SK-MEL-5 (cell line): ENCODE results near the gene DIAPH2. TPM values are rescaled to one million over a fixed set of nuclear protein-coding genes. Genes with fewer than 3 reads are reported as not detected.
"Not testable (repeated sequence)": the region's sequence is repeated elsewhere in the genome, so short reads cannot be mapped to it uniquely, and the experiment has no call there.

ENCODE experiments used
- DNase-seq: peaks from one replicate; pipeline ENCODE4 v3.0.0-alpha.2; 2016; ENCODE audit warnings: low read depth, low spot score
- in situ Hi-C: cut with HindIII; loops from 2 replicates; pipeline ENCODE4 v1.10.0; 2016; ENCODE audit warnings: low sequenced_read_pairs, high pct_unique_total_duplicates, low pct_unique_long_range_greater_than_20kb
- total RNA-seq: library from RNA; depleted of rRNA; stranded (reverse); fragments of >200 nt; shearing (Covaris generic); gene quantifications from 2 replicates; pipeline ENCODE4 v1.2.3, GENCODE V29; 2014

Gene DIAPH2
- total RNA-seq, 1 experiment from 2014 or later, result 21.8 TPM

DNA sequence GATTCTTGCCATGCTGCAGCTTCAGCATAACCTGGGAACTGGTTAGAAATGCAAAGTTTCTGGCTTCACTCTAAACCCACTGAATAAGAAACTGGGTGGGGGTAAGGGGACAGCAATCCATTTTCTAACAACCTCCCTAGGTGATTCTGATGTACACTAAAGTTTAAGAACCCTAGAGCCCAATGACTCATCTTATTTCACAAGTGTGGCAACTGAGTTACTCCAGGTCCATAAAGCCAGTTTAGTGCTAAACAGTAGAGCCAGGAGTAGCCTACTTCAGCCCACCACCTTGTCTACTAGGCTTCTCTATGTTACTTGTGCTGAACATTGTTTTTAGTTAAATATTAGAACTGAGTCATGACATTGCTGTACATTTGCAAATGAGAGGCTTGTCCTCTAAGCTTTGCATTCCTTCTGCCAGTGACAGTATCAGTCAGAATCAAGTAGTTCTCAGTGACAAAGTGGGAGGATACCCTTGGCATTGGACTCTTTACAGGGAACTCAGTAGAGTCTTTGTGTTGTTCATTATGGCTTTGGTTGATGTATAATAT lies 717.0 kb downstream of the DIAPH2 start:
- in situ Hi-C loops, result no loop called here
- DNase-seq, result no peak

GRCh38 chrX:97402333-97402732 lies 717.7 kb downstream of the DIAPH2 start:
- DNase-seq, result no peak
- in situ Hi-C loops, result no loop called here

DNA sequence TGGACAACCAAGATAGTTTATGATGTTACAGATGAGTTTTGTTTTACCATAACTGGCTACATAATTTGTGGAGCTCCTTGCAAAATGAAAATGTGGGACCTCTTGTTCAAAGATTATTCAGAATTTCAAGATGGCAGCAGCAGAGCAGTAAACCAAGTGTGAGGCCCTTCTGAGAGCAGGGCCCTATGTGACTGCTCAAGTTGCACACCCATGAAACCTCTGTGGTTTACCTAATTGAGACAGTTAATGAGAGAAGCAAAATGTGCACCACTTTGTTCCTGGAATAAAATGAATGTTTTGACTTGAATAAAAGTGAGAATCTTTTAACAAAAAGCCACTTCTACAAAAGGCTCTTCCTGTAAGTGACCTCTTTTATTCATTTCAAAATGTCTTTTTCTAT lies 718.3 kb downstream of the DIAPH2 start:
- in situ Hi-C loops, result no loop called here
- DNase-seq, result no peak

GRCh38 chrX:97405031-97405660 lies 720.5 kb downstream of the DIAPH2 start:
- no peak for DNase-seq
- in situ Hi-C loops, result no loop called here

- DNase-seq, in situ Hi-C loops: not testable (repeated sequence)
Observed at GRCh38 chrX:97409632-97410415, 725.2 kb downstream of the DIAPH2 start.

DNA sequence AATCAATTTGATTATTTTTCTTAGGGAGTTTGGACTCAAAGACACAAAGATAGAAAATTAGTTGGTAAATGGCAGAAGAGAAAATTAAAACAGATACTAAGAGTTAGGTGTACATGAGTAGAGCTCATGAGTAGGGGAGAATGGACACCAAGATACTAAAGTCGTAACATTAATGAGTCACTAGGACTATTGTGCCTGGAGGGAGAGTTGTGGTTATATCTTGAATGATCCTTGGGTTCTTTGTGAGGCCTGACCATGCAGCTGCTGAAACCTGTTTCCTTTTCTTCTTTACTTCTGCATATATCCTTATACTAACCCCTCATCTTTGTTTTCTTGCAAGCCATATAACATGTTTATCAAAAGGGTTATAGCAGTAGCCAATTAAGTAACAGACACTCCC lies 731.8 kb downstream of the DIAPH2 start:
- DNase-seq, result peak; percentile 5
- in situ Hi-C loops, result no loop called here

DNA sequence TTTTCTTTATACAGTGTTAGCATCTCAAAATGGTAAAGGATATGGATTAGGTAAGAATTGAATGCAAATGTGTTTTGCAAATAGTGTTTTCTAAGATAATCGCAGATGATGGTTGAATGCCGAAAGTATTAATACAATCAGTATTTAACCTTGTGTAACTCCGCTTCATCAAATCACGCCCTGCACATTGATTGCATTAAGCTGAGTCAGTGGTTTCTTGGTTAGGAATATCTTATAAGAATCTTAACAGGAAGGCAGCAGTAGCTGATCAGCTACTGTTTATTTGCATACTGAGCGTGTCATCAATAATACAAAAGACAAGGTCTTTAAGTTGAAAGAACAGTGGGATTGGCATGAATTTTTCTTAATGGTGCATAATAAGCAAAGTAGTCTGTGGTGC lies 744.5 kb downstream of the DIAPH2 start:
- in situ Hi-C loops, result no loop called here
- DNase-seq, result no peak

DNA sequence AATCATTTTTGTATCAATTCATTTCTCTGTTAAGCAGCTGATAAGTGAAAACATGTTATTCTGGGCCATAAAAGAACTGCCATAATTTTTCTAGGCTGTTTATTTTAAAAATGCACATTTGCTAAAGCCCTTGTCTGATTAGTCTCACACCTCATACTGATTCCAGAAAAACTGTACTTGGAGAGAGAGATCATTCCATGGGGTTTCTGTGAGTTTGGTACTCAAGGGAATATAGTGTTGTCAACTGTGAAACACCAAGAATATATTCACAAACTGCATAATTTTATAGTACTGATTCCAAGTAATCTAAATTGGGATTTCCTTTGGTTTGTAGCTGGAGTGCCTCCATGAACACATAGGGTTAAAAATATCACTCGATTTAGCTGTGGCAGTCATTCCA lies 746.6 kb downstream of the DIAPH2 start:
- in situ Hi-C loops, result no loop called here
- DNase-seq, result no peak

GRCh38 chrX:97446298-97446882 lies 761.7 kb downstream of the DIAPH2 start:
- in situ Hi-C loops, result no loop called here
- DNase-seq, result peak; percentile 17

- in situ Hi-C loops, result no loop called here
Observed at GRCh38 chrX:97447306-97447705, 762.7 kb downstream of the DIAPH2 start.

DNA sequence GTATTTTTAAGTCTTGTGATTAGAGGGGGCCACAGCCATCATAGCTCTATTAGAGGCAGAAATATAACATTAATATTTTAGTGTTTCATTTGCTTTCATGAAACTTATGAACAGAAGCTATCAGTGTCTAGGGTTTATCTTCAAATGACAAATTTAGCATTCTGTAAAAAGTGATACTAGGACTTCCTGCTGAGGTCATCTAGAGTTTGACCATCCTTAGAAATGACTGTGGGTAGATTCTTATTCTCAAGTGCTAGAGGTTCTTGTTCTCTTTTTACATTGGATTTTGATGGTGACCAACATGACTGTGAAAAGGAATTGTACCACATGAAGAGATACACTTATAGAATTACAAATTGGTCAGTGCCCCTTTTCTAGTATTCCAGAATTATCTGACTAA lies 767.6 kb downstream of the DIAPH2 start:
- in situ Hi-C loops, result no loop called here
- DNase-seq, result no peak

More at GRCh38 chrX:97447306-97447705, 762.7 kb downstream of the DIAPH2 start:
- DNase-seq, result no peak

DNA sequence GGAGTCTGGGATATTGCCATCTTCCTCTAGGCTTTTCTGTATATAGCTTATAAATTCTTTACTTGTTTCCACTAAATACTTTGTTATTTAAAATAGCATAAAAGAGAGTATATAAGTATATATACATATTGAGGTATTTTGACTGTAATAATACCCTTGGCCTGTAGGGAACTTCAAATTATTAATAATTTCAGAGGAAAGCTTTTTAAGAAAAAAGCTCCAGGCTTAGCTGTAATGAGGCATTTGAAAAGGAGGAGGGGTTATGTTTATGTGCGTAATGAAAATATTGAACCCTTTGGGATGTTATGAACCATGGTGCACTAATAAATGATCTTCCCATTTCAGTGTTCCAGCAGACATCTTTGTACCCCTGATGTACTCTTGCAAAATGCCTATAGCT lies 777.1 kb downstream of the DIAPH2 start:
- DNase-seq, result no peak
- in situ Hi-C loops, result no loop called here

- DNase-seq, result no peak
Observed at GRCh38 chrX:97471071-97471470, 786.4 kb downstream of the DIAPH2 start.

GRCh38 chrX:97474933-97475332 lies 790.3 kb downstream of the DIAPH2 start:
- in situ Hi-C loops, result no loop called here
- no peak for DNase-seq

More at GRCh38 chrX:97471071-97471470, 786.4 kb downstream of the DIAPH2 start:
- in situ Hi-C loops, result no loop called here

DNA sequence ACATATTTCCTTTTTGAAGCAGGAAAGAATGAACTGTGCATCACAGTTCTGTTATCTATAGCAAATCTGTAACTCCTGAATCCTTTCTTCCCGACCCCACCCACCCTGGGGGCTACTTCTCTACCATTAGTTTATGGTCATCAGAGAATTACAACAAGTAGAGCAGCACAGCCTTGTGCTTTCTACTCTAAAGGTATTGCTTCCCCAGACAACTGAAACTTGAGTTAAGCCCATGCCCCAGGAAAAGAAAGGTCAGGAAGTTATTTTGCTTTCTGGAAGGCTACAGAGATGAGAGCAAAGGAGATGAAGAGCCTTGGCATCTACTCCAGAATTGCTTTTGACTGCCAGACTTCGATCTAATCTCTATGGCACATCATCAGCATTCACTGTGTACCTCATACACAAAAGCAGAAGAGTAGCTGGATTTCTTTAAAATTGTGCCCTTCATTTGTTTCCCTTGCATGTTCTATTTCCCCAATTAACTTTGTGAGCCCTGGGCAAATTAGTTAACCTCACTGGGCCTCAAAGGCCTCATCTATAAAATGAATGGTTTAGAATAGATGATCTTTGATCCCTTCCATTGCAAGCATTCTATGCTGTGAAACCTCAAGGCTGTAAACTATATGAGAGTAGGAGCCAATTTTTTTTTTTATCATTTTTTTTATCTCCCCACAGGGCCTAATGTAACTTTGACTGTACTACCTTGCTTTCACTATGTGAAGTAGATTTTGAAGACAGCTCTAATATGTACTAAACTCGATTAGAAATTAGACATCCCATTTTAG lies 794.7 kb downstream of the DIAPH2 start:
- DNase-seq, result no peak
- in situ Hi-C loops, result no loop called here

DNA sequence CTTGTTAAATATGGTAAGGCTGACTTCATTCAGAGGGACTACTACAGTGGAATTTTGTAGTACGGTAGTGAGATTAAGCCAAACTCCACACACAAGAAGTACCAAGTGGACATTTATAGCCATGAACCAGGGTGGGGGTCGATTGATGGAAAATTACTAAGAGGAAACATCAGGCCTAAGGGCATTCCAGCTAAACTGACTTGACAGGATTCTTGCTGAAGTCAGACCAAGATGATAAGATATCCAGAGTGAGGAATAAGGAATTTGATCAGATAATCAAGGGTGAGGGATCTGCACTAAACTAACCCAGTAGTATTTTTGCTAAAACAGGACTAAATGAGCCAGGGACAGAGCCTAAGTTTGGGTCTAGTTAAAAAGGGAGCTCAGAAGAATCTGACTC lies 796.6 kb downstream of the DIAPH2 start:
- in situ Hi-C loops, result no loop called here
- no peak for DNase-seq

GRCh38 chrX:97482666-97483300 lies 798.1 kb downstream of the DIAPH2 start:
- DNase-seq, result no peak
- in situ Hi-C loops, result no loop called here
